ENCODE data around the gene COL13A1. TPM values are rescaled to one million over a fixed set of nuclear protein-coding genes. Genes with fewer than 3 reads are reported as not detected.

Gene COL13A1
- total RNA-seq, 1 donor from 2014 or later, result 29.2 TPM

DNA sequence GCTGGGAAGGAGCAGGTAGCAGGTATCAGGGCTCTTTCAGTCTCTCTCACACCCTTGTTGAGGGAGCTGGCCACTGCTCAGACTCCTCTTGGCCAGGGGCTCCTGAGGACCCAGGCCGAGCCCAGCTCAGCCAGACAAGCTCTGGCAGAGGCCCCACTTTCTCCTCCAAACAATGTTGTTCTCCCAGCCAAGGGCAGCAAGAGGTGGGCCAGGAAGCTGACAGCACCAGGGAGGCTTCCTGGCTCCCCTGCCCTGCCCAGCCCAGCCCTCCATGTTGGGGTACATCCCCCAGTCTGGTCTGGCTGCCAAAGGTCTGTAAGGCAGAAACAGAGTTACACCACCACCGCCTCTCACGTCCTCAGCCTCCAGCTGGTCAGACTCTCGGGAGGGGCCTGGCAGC, 33.9 kb upstream of the COL13A1 start:
- H3K9me3 Mint-ChIP-seq (ENCODE audit: unreplicated experiment), result no peaks in the 10 kb centered on the region
- no peak overlapping the region for H3K4me3 Mint-ChIP-seq (ENCODE audit: unreplicated experiment)
- H3K27ac Mint-ChIP-seq (ENCODE audit: unreplicated experiment), result no peak overlapping the region
- TF ChIP-seq, protein P1, sequence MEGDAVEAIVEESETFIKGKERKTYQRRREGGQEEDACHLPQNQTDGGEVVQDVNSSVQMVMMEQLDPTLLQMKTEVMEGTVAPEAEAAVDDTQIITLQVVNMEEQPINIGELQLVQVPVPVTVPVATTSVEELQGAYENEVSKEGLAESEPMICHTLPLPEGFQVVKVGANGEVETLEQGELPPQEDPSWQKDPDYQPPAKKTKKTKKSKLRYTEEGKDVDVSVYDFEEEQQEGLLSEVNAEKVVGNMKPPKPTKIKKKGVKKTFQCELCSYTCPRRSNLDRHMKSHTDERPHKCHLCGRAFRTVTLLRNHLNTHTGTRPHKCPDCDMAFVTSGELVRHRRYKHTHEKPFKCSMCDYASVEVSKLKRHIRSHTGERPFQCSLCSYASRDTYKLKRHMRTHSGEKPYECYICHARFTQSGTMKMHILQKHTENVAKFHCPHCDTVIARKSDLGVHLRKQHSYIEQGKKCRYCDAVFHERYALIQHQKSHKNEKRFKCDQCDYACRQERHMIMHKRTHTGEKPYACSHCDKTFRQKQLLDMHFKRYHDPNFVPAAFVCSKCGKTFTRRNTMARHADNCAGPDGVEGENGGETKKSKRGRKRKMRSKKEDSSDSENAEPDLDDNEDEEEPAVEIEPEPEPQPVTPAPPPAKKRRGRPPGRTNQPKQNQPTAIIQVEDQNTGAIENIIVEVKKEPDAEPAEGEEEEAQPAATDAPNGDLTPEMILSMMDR (IDR thresholded peaks at IDR 0.05), result no peak
- DNase-seq (ENCODE audit: extremely low spot score, unreplicated experiment), result no peak
- H3K36me3 Mint-ChIP-seq (ENCODE audit: unreplicated experiment), result no peaks in the 10 kb centered on the region
- H3K4me1 Mint-ChIP-seq (ENCODE audit: unreplicated experiment), result peaks cover 61% of the 10 kb centered on the region
- no peaks in the 10 kb centered on the region for H3K27me3 Mint-ChIP-seq (ENCODE audit: unreplicated experiment)

DNA sequence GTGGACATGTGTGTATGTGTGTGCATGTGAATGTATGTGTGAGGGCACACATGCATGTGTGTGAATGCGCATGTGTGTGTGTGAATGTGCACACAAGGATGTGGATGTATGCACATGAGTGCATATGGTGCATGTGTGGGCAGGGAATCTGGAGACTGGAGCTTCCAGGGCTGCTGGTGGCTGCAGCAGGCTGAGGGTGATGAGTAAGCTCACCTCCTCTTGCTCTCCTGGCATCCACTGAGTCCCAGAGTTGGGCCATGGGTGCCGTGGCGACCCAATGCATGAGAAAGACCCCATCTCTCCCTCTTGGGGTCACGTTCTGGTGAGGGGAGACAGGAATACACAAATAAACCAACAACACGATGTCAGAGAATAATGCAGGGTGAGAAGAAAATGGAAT, 33.3 kb upstream of the COL13A1 start:
- no peak overlapping the region for H3K4me3 Mint-ChIP-seq (ENCODE audit: unreplicated experiment)
- no peak for DNase-seq (ENCODE audit: extremely low spot score, unreplicated experiment)
- H3K4me1 Mint-ChIP-seq (ENCODE audit: unreplicated experiment), result peaks cover 61% of the 10 kb centered on the region
- H3K9me3 Mint-ChIP-seq (ENCODE audit: unreplicated experiment), result no peaks in the 10 kb centered on the region
- peak overlapping the region; percentile 96 for H3K27ac Mint-ChIP-seq (ENCODE audit: unreplicated experiment)
- TF ChIP-seq, protein P1 (IDR thresholded peaks at IDR 0.05), result no peak
- no peaks in the 10 kb centered on the region for H3K27me3 Mint-ChIP-seq (ENCODE audit: unreplicated experiment)
- no peaks in the 10 kb centered on the region for H3K36me3 Mint-ChIP-seq (ENCODE audit: unreplicated experiment)

GRCh38 chr10:69769395-69769992, 32.2 kb upstream of the COL13A1 start:
- Mint-ChIP-seq H3K4me1 (ENCODE audit: unreplicated experiment) (peaks cover 61% of the 10 kb centered on the region), H3K9me3 (ENCODE audit: unreplicated experiment) (no peaks in the 10 kb centered on the region), H3K27ac (ENCODE audit: unreplicated experiment) (peak overlapping the region; percentile 96), H3K4me3 (ENCODE audit: unreplicated experiment) (peak overlapping the region; percentile 5), H3K36me3 (ENCODE audit: unreplicated experiment) (no peaks in the 10 kb centered on the region), H3K27me3 (ENCODE audit: unreplicated experiment) (no peaks in the 10 kb centered on the region)
- peak; percentile 91 for DNase-seq (ENCODE audit: extremely low spot score, unreplicated experiment)
- TF ChIP-seq, protein P1 (IDR thresholded peaks at IDR 0.05), result no peak

GRCh38 chr10:69772933-69773704, 28.6 kb upstream of the COL13A1 start:
- Mint-ChIP-seq H3K9me3 (ENCODE audit: unreplicated experiment) (no peaks in the 10 kb centered on the region), H3K4me1 (ENCODE audit: unreplicated experiment) (peaks cover 41% of the 10 kb centered on the region), H3K27me3 (ENCODE audit: unreplicated experiment) (no peaks in the 10 kb centered on the region), H3K27ac (ENCODE audit: unreplicated experiment) (no peak overlapping the region), H3K4me3 (ENCODE audit: unreplicated experiment) (no peak overlapping the region), H3K36me3 (ENCODE audit: unreplicated experiment) (no peaks in the 10 kb centered on the region)
- DNase-seq (ENCODE audit: extremely low spot score, unreplicated experiment), result no peak
- TF ChIP-seq, protein P1 (IDR thresholded peaks at IDR 0.05), result no peak

DNA sequence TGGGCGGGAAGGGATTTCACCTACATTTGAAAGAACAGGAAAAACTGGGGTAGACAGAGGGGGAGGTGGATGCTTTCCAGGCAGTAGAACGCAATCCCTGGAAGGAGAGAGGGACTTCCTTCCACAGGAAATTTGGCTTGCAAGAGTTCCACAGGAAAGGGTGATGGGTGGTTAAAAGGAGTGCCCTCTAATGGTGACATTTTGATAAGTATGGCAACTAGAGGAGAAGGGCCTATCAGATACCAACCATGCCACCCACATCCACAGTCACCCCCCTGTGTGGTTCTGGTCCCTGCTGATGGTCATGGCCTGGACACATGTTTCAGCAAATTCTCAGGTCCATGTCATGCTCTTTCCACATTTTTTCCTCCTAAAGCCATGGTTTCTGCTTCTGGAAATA, 27.1 kb upstream of the COL13A1 start:
- TF ChIP-seq, protein P1 (IDR thresholded peaks at IDR 0.05), result no peak
- Mint-ChIP-seq H3K27ac (ENCODE audit: unreplicated experiment) (no peak overlapping the region), H3K36me3 (ENCODE audit: unreplicated experiment) (no peaks in the 10 kb centered on the region), H3K27me3 (ENCODE audit: unreplicated experiment) (peaks cover under 1% of the 10 kb centered on the region), H3K4me3 (ENCODE audit: unreplicated experiment) (no peak overlapping the region), H3K9me3 (ENCODE audit: unreplicated experiment) (no peaks in the 10 kb centered on the region), H3K4me1 (ENCODE audit: unreplicated experiment) (peaks cover 26% of the 10 kb centered on the region)
- no peak for DNase-seq (ENCODE audit: extremely low spot score, unreplicated experiment)

Data from osteocyte (in vitro differentiated cells).